NCI-H345 treated with DMSO at 0.1 percent for 48 hours (cell line): ENCODE results near the gene NR6A1.

Experiments used
- DNase-seq: peaks from one replicate; lab custom pipeline; 2025; ENCODE audit not compliant: unreplicated experiment; lab: John Stamatoyannopoulos, UW

NR6A1 gene

GRCh38 chr9:124507880-124508423, 263.2 kb downstream of the NR6A1 start:
- DNase-seq = no peak

- DNase-seq = no peak
Observed at GRCh38 chr9:124506931-124507879, 263.9 kb downstream of the NR6A1 start, which contains the start of gene NR5A1. Gene NR5A1, minus strand, starts transcription at chr9:124507399. Its CDS starts 4,004 bp downstream, at chr9:124503395.

- DNase-seq = no peak
Observed at GRCh38 chr9:124506433-124506832, 264.7 kb downstream of the NR6A1 start.

- no peak for DNase-seq
Observed at GRCh38 chr9:124505901-124506346, 265.2 kb downstream of the NR6A1 start.

GRCh38 chr9:124505006-124505900, 265.9 kb downstream of the NR6A1 start:
- DNase-seq = no peak

GRCh38 chr9:124504530-124505005, 266.5 kb downstream of the NR6A1 start:
- DNase-seq = no peak

GRCh38 chr9:124503713-124504529, 267.2 kb downstream of the NR6A1 start:
- DNase-seq = no peak

GRCh38 chr9:124502711-124503702, 268.1 kb downstream of the NR6A1 start:
- no peak for DNase-seq

GRCh38 chr9:124501771-124502320, 269.3 kb downstream of the NR6A1 start:
- no peak for DNase-seq

GRCh38 chr9:124500796-124501611, 270.1 kb downstream of the NR6A1 start:
- no peak for DNase-seq

- DNase-seq = no peak
Observed at GRCh38 chr9:124500028-124500795, 270.9 kb downstream of the NR6A1 start.

GRCh38 chr9:124499216-124499615, 271.9 kb downstream of the NR6A1 start:
- no peak for DNase-seq

GRCh38 chr9:124498499-124499146, 272.5 kb downstream of the NR6A1 start:
- no peak for DNase-seq

- DNase-seq = no peak
Observed at GRCh38 chr9:124498040-124498439, 273.1 kb downstream of the NR6A1 start.

- DNase-seq = no peak
Observed at GRCh38 chr9:124497441-124497840, 273.7 kb downstream of the NR6A1 start.

- no peak for DNase-seq
Observed at GRCh38 chr9:124496463-124496862, 274.6 kb downstream of the NR6A1 start.

GRCh38 chr9:124496075-124496449, 275.0 kb downstream of the NR6A1 start:
- DNase-seq = no peak
